GM12891 (cell line): ENCODE measurements around the gene TMEM191B.
"Not testable (repeated sequence)": the region's sequence is repeated elsewhere in the genome, so short reads cannot be mapped to it uniquely, and the experiment has no call there.

Source experiments
- POLR2A ChIP-seq: IDR thresholded peaks from 2 replicates; pipeline ENCODE4 v1.6.1; 2011; ENCODE audit warnings: low read depth, low read length, control low read depth
- POLR2AphosphoS5 ChIP-seq: IDR thresholded peaks from 2 replicates; pipeline ENCODE4 v1.6.1; 2011; ENCODE audit warnings: low read depth, low read length, control low read depth
- TAF1 ChIP-seq: IDR thresholded peaks from 2 replicates; pipeline ENCODE4 v1.6.1; 2011; ENCODE audit warnings: low read depth, low read length, control low read depth

- TF ChIP-seq POLR2A, TAF1, POLR2AphosphoS5: not testable (repeated sequence)
Observed at GRCh38 chr22:18518061-18518460, 9.5 kb upstream of the TMEM191B start, which contains the start of gene GGTLC3.
